H9 (cell line): ENCODE data around the gene TNK2. TPM values are rescaled to one million over a fixed set of nuclear protein-coding genes. Genes with fewer than 3 reads are reported as not detected.
"Not testable (repeated sequence)": the region's sequence is repeated elsewhere in the genome, so short reads cannot be mapped to it uniquely, and the experiment has no call there.

ENCODE experiments used
- DNase-seq: peaks from one replicate; pipeline ENCODE4 v3.0.0-alpha.2; 2017
- H2AFZ ChIP-seq: one replicate; pipeline ENCODE4 v1.6.1; 2013; ENCODE audit warnings: mild to moderate bottlenecking, low read length, control low read depth, moderate library complexity
- H2AK5ac ChIP-seq: 2 replicates; pipeline ENCODE4 v1.6.1; 2013; ENCODE audit warnings: low read length, control low read depth, mixed read lengths; ENCODE audit not compliant: insufficient read length
- H2BK120ac ChIP-seq: one replicate; pipeline ENCODE4 v1.6.1; 2013; ENCODE audit warnings: low read depth, mild to moderate bottlenecking, low read length, control low read depth, inconsistent platforms; ENCODE audit not compliant: poor library complexity, severe bottlenecking
- H2BK12ac ChIP-seq: 2 replicates; pipeline ENCODE4 v1.6.1; 2013; ENCODE audit warnings: low read length, control low read depth, mixed read lengths, low read depth; ENCODE audit not compliant: insufficient read length
- H2BK15ac ChIP-seq: 2 replicates; pipeline ENCODE4 v1.6.1; 2013; ENCODE audit warnings: low read depth, low read length, control low read depth
- H2BK20ac ChIP-seq: one replicate; pipeline ENCODE4 v1.6.1; 2013; ENCODE audit warnings: low read depth, mild to moderate bottlenecking, low read length, control low read depth, inconsistent platforms; ENCODE audit not compliant: poor library complexity, severe bottlenecking
- H2BK5ac ChIP-seq: 2 replicates; pipeline ENCODE4 v1.6.1; 2013; ENCODE audit warnings: low read length, control low read depth, mixed read lengths; ENCODE audit not compliant: insufficient read length
- H3K14ac ChIP-seq: 2 replicates; pipeline ENCODE4 v1.6.1; 2013; ENCODE audit warnings: low read length, control low read depth; ENCODE audit not compliant: insufficient read depth
- H3K18ac ChIP-seq: 2 replicates; pipeline ENCODE4 v1.6.1; 2013; ENCODE audit warnings: low read depth, mild to moderate bottlenecking, mixed read lengths, low read length, control low read depth; ENCODE audit not compliant: insufficient read length
- H3K23ac ChIP-seq: 2 replicates; pipeline ENCODE4 v1.6.1; 2013; ENCODE audit warnings: low read length, control low read depth, mixed read lengths, low read depth; ENCODE audit not compliant: insufficient read length
- H3K23me2 ChIP-seq: 2 replicates; pipeline ENCODE4 v1.6.1; 2013; ENCODE audit warnings: low read depth, mild to moderate bottlenecking, mixed read lengths, low read length, control low read depth; ENCODE audit not compliant: insufficient read length, poor library complexity, severe bottlenecking
- H3K27ac ChIP-seq: 2 replicates; pipeline ENCODE4 v1.5.1; 2013; ENCODE audit warnings: low read length, control low read depth, mixed read lengths, low read depth; ENCODE audit not compliant: insufficient read length
- H3K27me3 ChIP-seq: 2 replicates; pipeline ENCODE4 v1.6.1; 2013; ENCODE audit warnings: low read length, control low read depth, inconsistent platforms; ENCODE audit not compliant: insufficient read depth
- H3K4ac ChIP-seq: 2 replicates; pipeline ENCODE4 v1.6.1; 2013; ENCODE audit warnings: low read depth, mild to moderate bottlenecking, control low read depth, inconsistent platforms, low read length, moderate library complexity
- H3K4me1 ChIP-seq: 2 replicates; pipeline ENCODE4 v1.6.1; 2013; ENCODE audit warnings: low read length, control low read depth, inconsistent platforms; ENCODE audit not compliant: insufficient read depth
- H3K4me2 ChIP-seq: 2 replicates; pipeline ENCODE4 v1.6.1; 2013; ENCODE audit warnings: low read length, control low read depth, mixed read lengths; ENCODE audit not compliant: insufficient read length, insufficient read depth
- H3K56ac ChIP-seq: 2 replicates; pipeline ENCODE4 v1.6.1; 2013; ENCODE audit warnings: low read depth, mild to moderate bottlenecking, mixed read lengths, low read length, control low read depth; ENCODE audit not compliant: insufficient read length
- H3K79me1 ChIP-seq: 2 replicates; pipeline ENCODE4 v1.6.1; 2013; ENCODE audit warnings: low read depth, mild to moderate bottlenecking, moderate library complexity, low read length, control low read depth, inconsistent platforms; ENCODE audit not compliant: insufficient read depth, poor library complexity, severe bottlenecking
- H3K79me2 ChIP-seq: 2 replicates; pipeline ENCODE4 v1.6.1; 2013; ENCODE audit warnings: low read length, control low read depth, inconsistent platforms; ENCODE audit not compliant: insufficient read depth
- H3K9ac ChIP-seq: 2 replicates; pipeline ENCODE4 v1.6.1; 2013; ENCODE audit warnings: low read length, control low read depth, mixed read lengths; ENCODE audit not compliant: insufficient read length; ENCODE audit errors: extremely low read depth
- H3K9me3 ChIP-seq: one replicate; pipeline ENCODE4 v1.6.1; 2013; ENCODE audit warnings: low read depth, low read length, inconsistent platforms; ENCODE audit not compliant: control insufficient read depth
- H3T11ph ChIP-seq: one replicate; pipeline ENCODE4 v1.6.1; 2013; ENCODE audit warnings: mild to moderate bottlenecking, low read length, control low read depth, inconsistent platforms
- H4K20me1 ChIP-seq: one replicate; pipeline ENCODE4 v1.6.1; 2013; ENCODE audit not compliant: control insufficient read depth, insufficient read length, insufficient read depth
- H4K5ac ChIP-seq: 2 replicates; pipeline ENCODE4 v1.6.1; 2013; ENCODE audit warnings: low read depth, mild to moderate bottlenecking, mixed read lengths, low read length, control low read depth; ENCODE audit not compliant: insufficient read length
- H4K8ac ChIP-seq: replicated peaks from 2 replicates; pipeline ENCODE4 v1.6.1; 2013; ENCODE audit warnings: low read length, control low read depth, mixed read lengths, low read depth; ENCODE audit not compliant: insufficient read length
- H4K91ac ChIP-seq: 2 replicates; pipeline ENCODE4 v1.6.1; 2013; ENCODE audit warnings: low read depth, mild to moderate bottlenecking, moderate library complexity, mixed read lengths, low read length, control low read depth; ENCODE audit not compliant: insufficient read length
- H3K27ac Mint-ChIP-seq, 3 experiments: 2 replicates in 2 of 3; 3 replicates in 1 of 3; pipeline ENCODE4 v1.8.0; 2020 to 2021; ENCODE audit warnings: mixed read lengths in 3 of 3, mild to moderate bottlenecking in 1 of 3, moderate library complexity in 1 of 3
- H3K27me3 Mint-ChIP-seq: 2 replicates; pipeline ENCODE4 v1.8.0; 2021; ENCODE audit warnings: low read depth, mild to moderate bottlenecking, moderate library complexity, mixed read lengths
- H3K36me3 Mint-ChIP-seq, 3 experiments: 2 replicates in 2 of 3; 3 replicates in 1 of 3; pipeline ENCODE4 v1.8.0; 2020 to 2021; ENCODE audit warnings: low read depth in 3 of 3, mixed read lengths in 3 of 3; ENCODE audit not compliant: insufficient read depth in 1 of 3
- H3K4me1 Mint-ChIP-seq, 2 experiments: 2 replicates each; pipeline ENCODE4 v1.8.0; 2020; ENCODE audit warnings: mixed read lengths in 2 of 2
- H3K4me3 Mint-ChIP-seq, 2 experiments: 2 replicates in 1 of 2; 3 replicates in 1 of 2; pipeline ENCODE4 v1.8.0; 2020 to 2021; ENCODE audit warnings: mild to moderate bottlenecking in 2 of 2, mixed read lengths in 2 of 2, moderate library complexity in 1 of 2
- H3K9me3 Mint-ChIP-seq, 2 experiments: 2 replicates in 1 of 2; 3 replicates in 1 of 2; pipeline ENCODE4 v1.8.0; 2020; ENCODE audit warnings: mild to moderate bottlenecking in 2 of 2, mixed read lengths in 2 of 2, moderate library complexity in 1 of 2
- WGBS: extraction: QIAGEN DNeasy Blood & Tissue Kit; methylation state at CpG from one replicate; pipeline ENCODE4 v1.1.7; 2013; ENCODE audit warnings: missing lambda C conversion rate, low lambda C conversion rate, mixed read lengths; ENCODE audit not compliant: insufficient read length; ENCODE audit errors: extremely low coverage; 5-methylcytosine and 5-hydroxymethylcytosine counted together
- total RNA-seq: library from RNA; stranded (reverse); gene quantifications from 2 replicates; pipeline ENCODE4 v1.2.1, GENCODE V29; 2021

The TNK2 gene
- total RNA-seq, 1 experiment from 2014 or later, result 34.5 TPM

DNA sequence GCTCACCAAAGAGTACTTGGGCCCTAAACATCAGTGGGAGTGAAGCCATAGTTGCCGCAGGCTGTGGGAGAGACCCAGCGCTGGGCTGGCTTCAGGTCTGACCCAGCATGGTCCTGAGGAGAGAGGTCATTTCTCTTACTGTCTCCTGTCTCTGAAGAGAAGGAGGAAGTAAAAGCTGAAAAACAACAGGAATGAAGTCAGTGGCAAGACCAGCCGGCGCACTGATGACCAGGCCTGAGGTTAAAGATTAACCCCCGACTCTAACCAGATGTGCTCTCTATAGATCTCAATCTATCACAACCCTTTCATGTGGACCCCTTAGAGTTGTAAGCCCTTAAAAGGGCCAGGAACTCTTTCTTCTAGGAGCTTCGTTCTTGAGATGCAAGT, 24.7 kb upstream of the TNK2 start:
- H3K14ac ChIP-seq, H3K27me3 ChIP-seq, H3K18ac ChIP-seq, H3K4ac ChIP-seq, H3K56ac ChIP-seq, DNase-seq, H4K5ac ChIP-seq, H2BK120ac ChIP-seq, H3K9ac ChIP-seq, H2BK20ac ChIP-seq, H3K4me1 ChIP-seq, H4K20me1 ChIP-seq, H4K91ac ChIP-seq, H2BK5ac ChIP-seq, H3K27me3 Mint-ChIP-seq, H3K23ac ChIP-seq, H2AK5ac ChIP-seq, H3T11ph ChIP-seq, H3K9me3 ChIP-seq, H2AFZ ChIP-seq, H3K4me3 Mint-ChIP-seq, H3K79me1 ChIP-seq, H2BK15ac ChIP-seq, H3K4me2 ChIP-seq, H4K8ac ChIP-seq, H3K27ac Mint-ChIP-seq, H2BK12ac ChIP-seq, H3K9me3 Mint-ChIP-seq, H3K23me2 ChIP-seq, H3K79me2 ChIP-seq, H3K27ac ChIP-seq: not testable (repeated sequence)
- H3K36me3 Mint-ChIP-seq, result peaks cover 15 to 19% (median 17%) of the 10 kb centered on the region in 3 experiments
- no CpG with 5 or more reads among the region's 6 CpGs for WGBS
- peaks cover 10 to 16% of the 10 kb centered on the region in 2 experiments for H3K4me1 Mint-ChIP-seq
